ENCODE data around the gene ADGRF5.
"Not testable (repeated sequence)": the region's sequence is repeated elsewhere in the genome, so short reads cannot be mapped to it uniquely, and the experiment has no call there.

The ADGRF5 gene

DNA sequence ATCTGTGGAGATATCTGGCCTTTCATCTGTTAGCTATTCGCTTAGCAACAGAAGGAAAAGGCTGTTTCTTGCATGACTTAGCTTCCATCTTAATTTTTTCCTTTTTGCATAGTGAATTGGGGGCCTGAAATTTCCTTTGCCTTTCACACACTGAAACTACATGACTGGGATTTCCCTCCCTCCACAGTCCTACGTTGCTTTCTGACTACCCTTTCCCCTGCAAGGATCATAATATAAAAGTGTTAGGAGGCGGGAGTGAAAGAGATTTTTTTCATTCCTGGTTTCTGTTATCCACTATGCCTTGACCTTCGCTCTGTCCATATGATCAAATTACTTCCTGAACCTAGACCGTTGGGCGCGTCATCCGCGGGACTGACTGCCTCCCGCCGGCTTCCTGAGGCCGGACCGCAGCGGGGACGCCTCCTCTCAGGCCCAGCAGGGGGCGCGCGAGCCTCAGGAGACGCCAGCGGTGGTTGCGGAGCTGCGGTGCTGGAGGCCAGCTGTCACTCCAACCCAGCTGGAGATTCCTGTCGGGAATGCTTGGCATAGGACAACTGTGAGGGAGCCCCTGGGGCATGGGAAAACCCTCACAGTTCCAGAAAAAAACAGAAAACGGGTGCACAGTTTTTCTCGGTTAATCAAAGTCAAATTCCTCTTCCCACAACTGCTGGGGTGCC is 72.9 kb downstream of the ADGRF5 start:
- TF ChIP-seq, protein P1, sequence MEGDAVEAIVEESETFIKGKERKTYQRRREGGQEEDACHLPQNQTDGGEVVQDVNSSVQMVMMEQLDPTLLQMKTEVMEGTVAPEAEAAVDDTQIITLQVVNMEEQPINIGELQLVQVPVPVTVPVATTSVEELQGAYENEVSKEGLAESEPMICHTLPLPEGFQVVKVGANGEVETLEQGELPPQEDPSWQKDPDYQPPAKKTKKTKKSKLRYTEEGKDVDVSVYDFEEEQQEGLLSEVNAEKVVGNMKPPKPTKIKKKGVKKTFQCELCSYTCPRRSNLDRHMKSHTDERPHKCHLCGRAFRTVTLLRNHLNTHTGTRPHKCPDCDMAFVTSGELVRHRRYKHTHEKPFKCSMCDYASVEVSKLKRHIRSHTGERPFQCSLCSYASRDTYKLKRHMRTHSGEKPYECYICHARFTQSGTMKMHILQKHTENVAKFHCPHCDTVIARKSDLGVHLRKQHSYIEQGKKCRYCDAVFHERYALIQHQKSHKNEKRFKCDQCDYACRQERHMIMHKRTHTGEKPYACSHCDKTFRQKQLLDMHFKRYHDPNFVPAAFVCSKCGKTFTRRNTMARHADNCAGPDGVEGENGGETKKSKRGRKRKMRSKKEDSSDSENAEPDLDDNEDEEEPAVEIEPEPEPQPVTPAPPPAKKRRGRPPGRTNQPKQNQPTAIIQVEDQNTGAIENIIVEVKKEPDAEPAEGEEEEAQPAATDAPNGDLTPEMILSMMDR (IDR thresholded peaks at IDR 0.05; ENCODE audit: low read depth, low read length, missing control alignments), result peak; percentile 90
- DNase-seq, result peak; percentile 78
- no peaks in the 10 kb centered on the region for H3K27me3 ChIP-seq (replicated peaks)
- in situ Hi-C loops (cut with HindIII; ENCODE audit: low pct_ligation_motif_present, low sequenced_read_pairs), result no loop called here
- H3K4me3 ChIP-seq (ENCODE audit: low read depth, low read length), result no peak overlapping the region
- no peaks in the 10 kb centered on the region for H3K36me3 ChIP-seq (replicated peaks)
- no peak overlapping the region for H3K27ac ChIP-seq

DNA sequence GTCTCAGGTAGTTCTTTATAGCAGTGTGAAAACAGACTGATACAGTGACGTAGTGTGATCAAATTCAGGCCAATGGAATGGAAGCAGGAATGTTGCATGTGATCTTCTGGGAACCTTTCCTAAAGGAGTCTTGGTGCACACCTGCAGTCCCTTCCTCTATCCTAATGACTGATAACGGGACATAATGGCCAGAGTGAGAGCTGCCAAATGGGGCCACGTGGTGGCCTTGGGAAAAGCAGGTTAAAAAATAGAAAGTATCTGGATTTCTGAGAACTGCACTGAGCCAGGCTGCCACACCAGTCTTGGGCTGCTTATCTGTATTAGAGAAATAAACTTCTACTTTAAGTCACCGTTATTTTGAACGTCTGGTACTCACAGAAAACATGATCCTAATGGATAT is 76.6 kb downstream of the ADGRF5 start:
- TF ChIP-seq, protein P1 (IDR thresholded peaks at IDR 0.05; ENCODE audit: low read depth, low read length, missing control alignments), result no peak
- Histone ChIP-seq H3K27ac (no peak overlapping the region), H3K27me3 (replicated peaks) (no peaks in the 10 kb centered on the region), H3K36me3 (replicated peaks) (no peaks in the 10 kb centered on the region), H3K4me3 (ENCODE audit: low read depth, low read length) (no peak overlapping the region)
- DNase-seq, result no peak
- in situ Hi-C loops (cut with HindIII; ENCODE audit: low pct_ligation_motif_present, low sequenced_read_pairs), result no loop called here

DNA sequence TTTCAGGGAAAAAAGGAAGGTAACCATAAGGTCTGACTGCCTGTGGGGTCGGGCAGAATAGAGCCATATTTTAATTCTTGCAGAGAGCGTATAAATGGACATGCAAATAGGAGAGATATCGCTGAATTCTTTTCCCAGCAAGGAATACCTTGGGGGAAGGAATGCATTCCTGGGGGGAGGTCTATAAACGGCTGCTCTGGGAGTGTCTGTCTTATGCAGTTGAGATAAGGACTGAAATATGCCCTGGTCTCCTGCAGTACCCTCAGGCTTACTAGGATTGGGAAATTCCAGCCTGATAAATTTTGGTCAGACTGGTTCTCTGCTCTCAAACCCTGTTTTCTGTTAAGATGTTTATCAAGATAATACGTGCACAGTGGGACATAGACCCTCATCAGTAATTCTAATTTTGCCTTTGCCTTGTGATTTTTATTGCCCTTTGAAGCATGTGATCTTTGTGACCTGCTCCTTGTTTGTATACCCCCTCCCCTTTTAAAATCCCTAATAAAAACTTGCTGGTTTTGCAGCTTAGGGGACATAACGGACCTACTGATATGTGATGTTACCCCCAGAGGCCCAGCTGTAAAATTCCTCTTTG is 79.4 kb downstream of the ADGRF5 start:
- H3K36me3 ChIP-seq (replicated peaks); H3K27me3 ChIP-seq (replicated peaks); DNase-seq; H3K4me3 ChIP-seq (ENCODE audit: low read depth, low read length); H3K27ac ChIP-seq; in situ Hi-C loops (cut with HindIII; ENCODE audit: low pct_ligation_motif_present, low sequenced_read_pairs): not testable (repeated sequence)

DNA sequence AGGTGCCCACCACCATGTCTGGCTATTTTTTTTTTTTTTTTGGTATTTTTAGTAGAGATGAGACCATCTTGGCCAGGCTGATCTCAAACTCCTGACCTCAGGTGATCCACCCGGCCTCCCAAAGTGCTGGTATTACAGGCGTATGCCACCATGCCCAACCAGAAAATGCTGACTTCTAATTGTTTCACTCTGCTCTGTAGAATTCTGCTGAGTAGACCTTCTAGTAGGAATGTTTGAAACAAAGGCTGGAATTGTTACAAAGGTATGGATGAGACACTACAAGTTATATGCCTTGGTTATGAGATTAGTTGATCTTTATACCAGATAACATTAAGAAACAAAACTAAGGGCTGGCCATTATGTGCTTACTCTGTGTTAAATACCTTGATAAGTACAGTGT is 83.7 kb downstream of the ADGRF5 start:
- TF ChIP-seq, protein P1 (IDR thresholded peaks at IDR 0.05; ENCODE audit: low read depth, low read length, missing control alignments), result no peak
- in situ Hi-C loops (cut with HindIII; ENCODE audit: low pct_ligation_motif_present, low sequenced_read_pairs), result no loop called here
- no peaks in the 10 kb centered on the region for H3K27me3 ChIP-seq (replicated peaks)
- no peaks in the 10 kb centered on the region for H3K36me3 ChIP-seq (replicated peaks)
- DNase-seq, result no peak
- no peak overlapping the region for H3K4me3 ChIP-seq (ENCODE audit: low read depth, low read length)
- no peak overlapping the region for H3K27ac ChIP-seq

DNA sequence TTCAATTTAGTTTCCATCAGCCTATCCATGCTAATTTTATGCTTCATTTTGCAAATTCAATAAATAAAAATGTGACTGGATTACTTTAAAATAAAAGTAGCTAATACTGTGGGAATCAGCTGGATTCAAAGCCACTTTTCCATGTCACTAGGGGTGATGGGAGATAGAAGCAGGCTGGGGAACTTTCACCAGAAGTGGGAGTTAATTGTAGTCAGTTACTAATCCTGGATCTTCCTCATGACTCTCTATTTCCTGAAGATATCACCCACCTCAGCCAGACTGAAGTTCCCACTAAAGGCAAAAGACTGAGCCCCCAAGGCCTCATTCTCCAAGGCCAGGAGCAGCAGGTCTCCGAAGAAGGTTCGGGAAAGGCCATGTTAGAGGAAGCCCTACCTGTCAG is 86.7 kb downstream of the ADGRF5 start:
- DNase-seq; H3K4me3 ChIP-seq (ENCODE audit: low read depth, low read length); H3K36me3 ChIP-seq (replicated peaks); in situ Hi-C loops (cut with HindIII; ENCODE audit: low pct_ligation_motif_present, low sequenced_read_pairs); H3K27me3 ChIP-seq (replicated peaks); H3K27ac ChIP-seq: not testable (repeated sequence)

DNA sequence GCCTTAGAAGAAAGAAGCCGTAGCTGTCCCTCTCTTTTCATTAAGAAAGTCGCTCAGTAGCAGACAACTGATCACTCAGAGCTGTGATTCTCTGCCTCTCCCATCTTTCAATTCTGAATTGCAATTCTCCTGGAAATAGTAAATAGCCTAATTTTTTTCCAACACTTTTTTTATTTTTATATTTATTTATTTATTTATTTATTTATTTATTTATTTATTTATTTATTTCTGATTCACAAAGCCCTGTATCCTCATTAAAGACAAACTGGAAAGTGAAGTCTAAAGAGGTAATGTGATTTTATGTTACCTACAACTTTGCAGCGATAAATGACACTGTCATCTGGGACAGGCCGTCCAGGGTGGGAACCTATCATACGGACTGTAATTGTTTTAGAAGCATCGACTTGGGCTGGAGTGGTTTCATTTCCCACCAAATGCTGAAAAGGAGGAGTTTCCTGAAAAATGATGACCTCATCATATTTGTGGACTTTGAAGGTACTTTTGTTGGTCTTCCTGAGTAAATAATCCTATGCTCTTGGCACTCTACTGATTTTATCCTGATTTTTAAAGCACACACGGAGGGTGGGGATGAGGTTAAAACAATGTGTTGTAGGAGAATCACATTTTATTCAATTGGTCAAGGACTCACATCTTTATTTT is 87.4 kb downstream of the ADGRF5 start:
- H3K36me3 ChIP-seq (replicated peaks); in situ Hi-C loops (cut with HindIII; ENCODE audit: low pct_ligation_motif_present, low sequenced_read_pairs); DNase-seq; H3K4me3 ChIP-seq (ENCODE audit: low read depth, low read length); H3K27ac ChIP-seq; H3K27me3 ChIP-seq (replicated peaks): not testable (repeated sequence)

DNA sequence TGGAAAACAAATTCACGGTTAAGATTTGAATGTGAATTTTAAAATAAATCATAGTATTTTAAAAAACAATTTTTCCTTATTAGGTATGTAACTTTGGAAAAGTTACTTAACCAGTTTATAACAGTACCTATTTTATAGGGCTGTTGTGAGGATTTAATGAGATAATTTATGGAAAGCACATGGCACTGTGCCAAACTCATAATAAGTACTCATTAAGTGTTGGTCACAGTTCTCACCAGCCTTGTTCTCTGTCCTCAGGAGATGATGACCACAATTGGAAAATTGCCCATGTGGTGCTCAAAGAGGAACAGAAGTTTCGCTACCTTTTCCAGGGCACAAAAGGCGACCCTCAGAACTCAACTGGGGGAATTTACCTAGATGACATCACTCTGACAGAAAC is 88.9 kb downstream of the ADGRF5 start:
- H3K27me3 ChIP-seq (replicated peaks), result no peaks in the 10 kb centered on the region
- H3K27ac ChIP-seq, result no peak overlapping the region
- no peaks in the 10 kb centered on the region for H3K36me3 ChIP-seq (replicated peaks)
- in situ Hi-C loops (cut with HindIII; ENCODE audit: low pct_ligation_motif_present, low sequenced_read_pairs), result no loop called here
- TF ChIP-seq, protein P1 (IDR thresholded peaks at IDR 0.05; ENCODE audit: low read depth, low read length, missing control alignments), result no peak
- DNase-seq, result no peak
- H3K4me3 ChIP-seq (ENCODE audit: low read depth, low read length), result no peak overlapping the region

Measured in brain microvascular endothelial cell (primary cell).